IPS-18a (cell line): Measurements from ENCODE around the gene CDH24.
A peak's percentile ranks its signal among the peaks of the same experiment; 100 is the strongest.

Experiments used
- H3K27ac ChIP-seq: one replicate; pipeline ENCODE4 v1.5.1; 2013; ENCODE audit warnings: low read length
- H3K27me3 ChIP-seq: one replicate; pipeline ENCODE4 v1.6.1; 2013; ENCODE audit warnings: mild to moderate bottlenecking, low read length; ENCODE audit not compliant: control insufficient read depth, insufficient read depth
- H3K36me3 ChIP-seq: one replicate; pipeline ENCODE4 v1.6.1; 2013; ENCODE audit warnings: low read depth, low read length; ENCODE audit not compliant: control insufficient read depth
- H3K4me1 ChIP-seq: one replicate; pipeline ENCODE4 v1.6.1; 2013; ENCODE audit warnings: low read depth, low read length; ENCODE audit not compliant: control insufficient read depth
- H3K4me3 ChIP-seq: one replicate; pipeline ENCODE4 v1.5.1; 2013; ENCODE audit warnings: low read length
- H3K9ac ChIP-seq: one replicate; pipeline ENCODE4 v1.6.1; 2013; ENCODE audit warnings: mild to moderate bottlenecking, low read length, moderate library complexity
- H3K9me3 ChIP-seq: one replicate; pipeline ENCODE4 v1.6.1; 2013; ENCODE audit warnings: low read depth, low read length; ENCODE audit not compliant: control insufficient read depth

The CDH24 gene

DNA sequence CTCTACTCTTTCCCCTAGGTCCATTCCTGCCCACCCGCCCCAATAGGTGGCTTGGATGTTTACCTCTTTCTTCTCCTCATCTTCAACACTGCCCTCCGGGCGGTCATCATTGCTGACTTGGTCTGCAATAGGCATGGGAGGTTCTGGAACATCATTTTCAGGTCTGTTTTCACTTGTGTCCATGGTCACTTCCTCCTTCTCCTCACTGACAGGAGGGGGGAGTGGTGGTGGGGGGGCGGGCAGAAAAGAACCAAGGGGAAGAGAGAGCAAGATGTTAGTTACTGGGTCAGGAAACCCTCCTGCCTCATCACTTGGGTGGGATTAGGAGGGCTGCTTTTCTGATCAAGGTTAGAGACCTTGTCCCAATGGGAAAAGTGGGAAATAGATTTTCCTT lies 12.1 kb upstream of the CDH24 start:
- Histone ChIP-seq H3K4me1 (peaks cover 33% of the 10 kb centered on the region), H3K27me3 (no peaks in the 10 kb centered on the region), H3K27ac (peak overlapping the region; percentile 52), H3K36me3 (peaks cover 67% of the 10 kb centered on the region), H3K9me3 (no peaks in the 10 kb centered on the region), H3K9ac (no peak overlapping the region), H3K4me3 (peak overlapping the region; percentile 14)

- peak overlapping the region; percentile 52 for H3K27ac ChIP-seq
- peaks cover 33% of the 10 kb centered on the region for H3K4me1 ChIP-seq
- H3K36me3 ChIP-seq: peaks cover 69% of the 10 kb centered on the region
- H3K9me3 ChIP-seq: no peaks in the 10 kb centered on the region
- H3K27me3 ChIP-seq: no peaks in the 10 kb centered on the region
- peak overlapping the region; percentile 41 for H3K4me3 ChIP-seq
- peak overlapping the region; percentile 7 for H3K9ac ChIP-seq
These were observed 11.6 kb upstream of the CDH24 start for GRCh38 chr14:23068789-23069412.

DNA sequence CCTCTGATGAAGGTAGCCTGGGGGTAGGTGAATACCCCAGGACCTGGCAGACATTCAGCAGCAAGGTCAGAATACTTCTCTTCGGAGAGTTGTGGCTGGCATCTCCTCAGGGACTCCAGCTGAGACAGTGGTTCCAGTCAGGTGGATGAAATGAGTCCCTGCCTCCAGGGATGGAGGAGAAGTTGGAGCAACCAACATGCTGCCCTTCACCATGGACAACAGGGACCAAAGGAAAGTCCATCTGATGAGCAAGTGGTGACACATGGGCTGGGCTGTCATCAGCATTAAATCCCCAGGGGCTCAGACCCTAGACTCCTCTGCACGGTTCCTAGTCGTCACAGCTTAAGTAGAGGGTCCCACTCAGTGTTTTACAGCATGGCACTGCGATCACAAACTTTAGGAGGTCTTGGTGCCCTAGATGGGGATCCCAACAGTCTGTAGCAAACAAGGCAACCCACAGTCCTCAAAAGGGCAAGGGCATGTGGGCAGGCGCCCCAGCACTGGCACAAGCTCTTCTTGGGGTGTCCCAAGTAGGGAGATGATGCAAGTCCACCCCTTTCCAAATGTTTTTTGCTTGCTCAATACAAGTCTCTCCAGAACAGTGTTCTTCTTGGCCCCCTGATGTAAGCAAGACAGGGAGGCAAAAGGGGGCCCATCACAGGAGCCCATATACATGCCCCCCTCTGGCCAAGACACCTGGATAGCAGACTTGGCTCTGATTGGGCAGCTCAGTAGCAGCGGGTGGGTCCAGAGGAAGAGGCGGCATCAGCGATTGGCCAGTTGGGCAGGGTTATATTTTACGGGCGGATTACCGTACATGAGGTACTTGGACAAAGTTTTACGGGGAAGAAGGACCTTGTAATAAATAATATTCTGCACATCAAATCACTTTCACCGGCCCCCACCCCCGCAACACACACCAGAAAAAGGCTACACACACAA lies 10.8 kb upstream of the CDH24 start:
- Histone ChIP-seq H3K9ac (peak overlapping the region; percentile 7), H3K27ac (no peak overlapping the region), H3K36me3 (peaks cover 71% of the 10 kb centered on the region), H3K4me3 (peak overlapping the region; percentile 41), H3K9me3 (no peaks in the 10 kb centered on the region), H3K4me1 (peaks cover 33% of the 10 kb centered on the region), H3K27me3 (no peaks in the 10 kb centered on the region)

DNA sequence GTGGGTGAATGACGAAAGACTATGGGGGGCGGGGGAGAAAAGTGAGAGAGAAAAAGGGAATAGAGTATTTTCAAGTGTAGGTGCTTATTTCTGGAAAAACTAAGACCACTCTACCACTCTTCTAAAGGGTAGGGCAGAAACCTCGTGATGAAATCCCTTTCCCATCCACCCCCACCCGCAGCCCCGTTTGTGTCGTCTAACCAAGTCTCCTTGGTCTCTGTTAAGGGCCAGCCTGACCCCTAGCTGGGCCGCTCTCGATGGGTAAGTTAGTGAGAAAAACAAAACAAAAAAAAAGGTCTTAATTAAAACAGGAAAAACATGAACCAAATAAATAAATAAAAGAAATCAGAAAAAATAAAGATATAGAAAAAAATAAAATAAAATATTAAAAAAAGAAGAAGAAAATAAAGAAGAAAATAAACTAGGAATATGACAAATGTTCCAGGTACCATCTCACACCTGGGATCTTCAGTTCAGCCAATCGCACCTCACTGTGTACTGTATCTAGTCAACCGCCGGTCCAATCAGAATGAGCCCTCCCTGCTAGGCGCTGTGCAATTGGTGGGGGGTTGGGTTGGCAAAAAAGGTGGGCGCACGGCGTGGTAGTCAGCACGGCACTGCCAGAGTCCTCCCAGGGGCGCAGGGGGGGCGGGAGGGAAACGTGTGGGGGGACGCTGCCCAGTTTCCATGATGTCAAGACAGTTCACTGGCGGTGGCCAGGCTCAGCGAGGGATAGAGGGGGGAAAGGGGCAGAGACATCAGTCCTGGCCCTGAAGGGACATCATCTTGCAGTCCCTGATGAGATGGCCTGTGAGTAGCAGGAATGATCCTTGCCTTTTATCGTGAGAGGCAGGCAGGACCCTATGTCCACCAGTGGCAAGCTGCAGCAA lies 9.8 kb upstream of the CDH24 start:
- Histone ChIP-seq H3K9me3 (no peaks in the 10 kb centered on the region), H3K9ac (no peak overlapping the region), H3K27me3 (no peaks in the 10 kb centered on the region), H3K27ac (no peak overlapping the region), H3K4me3 (no peak overlapping the region), H3K36me3 (peaks cover 73% of the 10 kb centered on the region), H3K4me1 (peaks cover 24% of the 10 kb centered on the region)

DNA sequence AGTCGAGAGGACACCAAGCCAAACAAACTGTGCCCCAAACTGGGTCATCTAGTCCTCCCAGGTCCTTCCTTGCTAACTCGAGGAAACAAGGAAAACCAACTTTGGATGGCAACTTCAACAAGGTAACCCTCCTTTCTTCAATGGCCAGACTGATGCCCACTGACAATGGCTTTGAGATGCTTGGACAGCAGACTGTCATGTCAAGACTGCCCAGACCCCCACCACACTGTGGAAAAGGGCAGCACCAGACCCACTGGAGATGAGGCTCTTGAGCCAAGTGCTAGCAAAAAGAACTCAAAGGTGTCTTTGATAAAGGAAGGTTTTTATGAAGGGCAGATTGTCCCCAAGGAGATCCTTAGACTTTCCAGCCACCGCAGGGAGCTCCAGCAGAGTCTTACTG lies 9.0 kb upstream of the CDH24 start:
- Histone ChIP-seq H3K9me3 (no peaks in the 10 kb centered on the region), H3K27me3 (no peaks in the 10 kb centered on the region), H3K4me3 (no peak overlapping the region), H3K4me1 (peaks cover 19% of the 10 kb centered on the region), H3K27ac (no peak overlapping the region), H3K36me3 (peaks cover 78% of the 10 kb centered on the region), H3K9ac (no peak overlapping the region)

- Histone ChIP-seq H3K9me3 (no peaks in the 10 kb centered on the region), H3K27me3 (no peaks in the 10 kb centered on the region), H3K36me3 (peaks cover 93% of the 10 kb centered on the region), H3K4me1 (peaks cover 2% of the 10 kb centered on the region), H3K9ac (no peak overlapping the region), H3K27ac (no peak overlapping the region), H3K4me3 (no peak overlapping the region)
These were observed 6.3 kb upstream of the CDH24 start for GRCh38 chr14:23063601-23064000.

- Histone ChIP-seq H3K27ac (no peak overlapping the region), H3K36me3 (peaks cover 79% of the 10 kb centered on the region)
These were observed 4.7 kb upstream of the CDH24 start for GRCh38 chr14:23062002-23062401.

DNA sequence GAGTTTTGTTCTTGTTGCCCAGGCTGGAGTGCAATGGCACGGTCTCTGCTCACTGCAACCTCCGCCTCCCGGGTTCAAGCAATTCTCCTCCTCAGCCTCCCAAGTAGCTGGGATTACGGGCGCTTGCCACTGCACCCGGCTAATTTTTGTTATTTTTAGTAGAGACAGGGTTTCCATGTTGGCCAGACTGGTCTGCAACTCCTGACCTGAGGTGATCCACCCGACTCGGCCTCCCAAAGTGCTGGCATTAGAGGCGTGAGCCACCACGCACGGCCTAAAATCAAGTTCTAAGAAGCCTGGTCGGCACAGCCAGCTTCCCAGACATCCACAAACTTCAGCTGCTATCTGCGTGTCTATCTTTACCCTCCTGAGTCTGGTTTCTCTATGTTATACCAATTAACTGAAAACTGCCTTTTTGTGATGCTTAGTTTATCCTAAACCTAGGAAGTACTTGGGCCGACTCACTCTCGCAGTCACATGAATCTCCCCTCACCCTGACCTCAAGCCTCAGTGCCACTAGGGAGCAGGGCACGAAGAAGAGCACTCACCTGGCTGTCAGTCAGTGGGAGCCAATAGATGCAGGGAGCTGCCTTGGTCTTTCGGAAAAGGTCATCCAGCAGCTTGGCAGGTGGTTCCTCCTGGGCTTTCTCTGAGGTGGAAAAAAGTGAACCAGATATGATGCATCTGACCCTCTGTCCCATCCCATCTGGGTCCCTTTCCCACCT lies 3.4 kb upstream of the CDH24 start:
- no peaks in the 10 kb centered on the region for H3K9me3 ChIP-seq
- H3K27me3 ChIP-seq: peaks cover 6% of the 10 kb centered on the region
- H3K9ac ChIP-seq: no peak overlapping the region
- H3K4me3 ChIP-seq: no peak overlapping the region
- peaks cover 66% of the 10 kb centered on the region for H3K36me3 ChIP-seq
- no peak overlapping the region for H3K27ac ChIP-seq
- H3K4me1 ChIP-seq: peaks cover 10% of the 10 kb centered on the region

More at GRCh38 chr14:23062002-23062401, 4.7 kb upstream of the CDH24 start:
- H3K9ac ChIP-seq: no peak overlapping the region
- H3K9me3 ChIP-seq: no peaks in the 10 kb centered on the region
- H3K4me1 ChIP-seq: no peaks in the 10 kb centered on the region
- peaks cover under 1% of the 10 kb centered on the region for H3K27me3 ChIP-seq
- H3K4me3 ChIP-seq: no peak overlapping the region

GRCh38 chr14:23058654-23059504 lies 1.6 kb upstream of the CDH24 start:
- no peak overlapping the region for H3K4me3 ChIP-seq
- no peak overlapping the region for H3K9ac ChIP-seq
- H3K4me1 ChIP-seq: peaks cover 10% of the 10 kb centered on the region
- H3K27me3 ChIP-seq: peaks cover 6% of the 10 kb centered on the region
- peaks cover 48% of the 10 kb centered on the region for H3K36me3 ChIP-seq
- H3K27ac ChIP-seq: no peak overlapping the region
- no peaks in the 10 kb centered on the region for H3K9me3 ChIP-seq
